C4-2B (cell line): ENCODE data around the gene TUBGCP6.

Source experiments
- H3K27ac ChIP-seq: fragments of 450-650 bp; 2 replicates; pipeline ENCODE4 v1.5.1; 2017
- ZFX ChIP-seq: fragments of 450-650 bp; IDR thresholded peaks from 2 replicates; pipeline ENCODE4 v1.6.1; 2017
- TF ChIP-seq, protein P1 (sequence below): fragments of 450-650 bp; conservative IDR thresholded peaks from 2 replicates; pipeline ENCODE4 v1.5.1; 2017; ENCODE audit warnings: mild to moderate bottlenecking

Gene TUBGCP6

DNA sequence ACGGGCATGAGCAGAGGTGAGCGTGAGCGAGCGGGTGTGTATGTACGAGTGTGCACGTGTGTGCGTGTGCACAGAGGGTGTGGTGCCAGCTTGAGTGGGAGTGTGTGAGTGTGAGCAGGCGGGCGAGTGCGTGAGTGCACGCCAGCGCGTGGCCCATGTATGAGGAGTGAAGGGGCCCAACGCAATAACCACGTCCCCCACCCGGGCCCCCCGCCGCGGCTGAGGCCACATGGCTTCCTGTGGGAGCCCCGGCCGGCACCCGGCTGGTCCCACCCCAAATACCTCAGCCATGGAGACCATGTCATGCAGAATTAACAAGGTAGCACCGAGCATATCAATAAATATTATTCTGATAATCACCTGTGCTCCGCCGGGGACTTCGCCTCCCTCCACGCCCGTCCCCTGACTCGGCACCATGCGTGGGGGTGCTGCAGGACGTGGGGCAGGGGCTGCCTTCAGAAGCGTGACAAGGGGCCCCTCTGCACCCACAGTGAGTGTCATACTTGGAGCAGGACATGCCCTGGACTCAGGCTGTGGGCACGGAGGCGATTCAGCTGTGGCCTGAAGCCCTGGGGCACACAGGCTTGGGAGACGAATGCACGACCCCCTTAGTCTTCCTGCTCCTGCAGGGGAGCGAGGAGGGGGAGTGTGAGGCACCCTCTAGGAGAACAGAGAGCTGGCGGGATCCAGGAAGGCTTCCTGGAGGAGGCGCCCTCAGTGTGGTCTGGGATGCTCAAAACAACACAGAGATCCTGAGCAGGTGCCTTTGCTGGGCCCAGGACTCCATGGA, 64.7 kb downstream of the TUBGCP6 start:
- TF ChIP-seq, protein P1, sequence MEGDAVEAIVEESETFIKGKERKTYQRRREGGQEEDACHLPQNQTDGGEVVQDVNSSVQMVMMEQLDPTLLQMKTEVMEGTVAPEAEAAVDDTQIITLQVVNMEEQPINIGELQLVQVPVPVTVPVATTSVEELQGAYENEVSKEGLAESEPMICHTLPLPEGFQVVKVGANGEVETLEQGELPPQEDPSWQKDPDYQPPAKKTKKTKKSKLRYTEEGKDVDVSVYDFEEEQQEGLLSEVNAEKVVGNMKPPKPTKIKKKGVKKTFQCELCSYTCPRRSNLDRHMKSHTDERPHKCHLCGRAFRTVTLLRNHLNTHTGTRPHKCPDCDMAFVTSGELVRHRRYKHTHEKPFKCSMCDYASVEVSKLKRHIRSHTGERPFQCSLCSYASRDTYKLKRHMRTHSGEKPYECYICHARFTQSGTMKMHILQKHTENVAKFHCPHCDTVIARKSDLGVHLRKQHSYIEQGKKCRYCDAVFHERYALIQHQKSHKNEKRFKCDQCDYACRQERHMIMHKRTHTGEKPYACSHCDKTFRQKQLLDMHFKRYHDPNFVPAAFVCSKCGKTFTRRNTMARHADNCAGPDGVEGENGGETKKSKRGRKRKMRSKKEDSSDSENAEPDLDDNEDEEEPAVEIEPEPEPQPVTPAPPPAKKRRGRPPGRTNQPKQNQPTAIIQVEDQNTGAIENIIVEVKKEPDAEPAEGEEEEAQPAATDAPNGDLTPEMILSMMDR, result no peak
- no peak overlapping the region for H3K27ac ChIP-seq

DNA sequence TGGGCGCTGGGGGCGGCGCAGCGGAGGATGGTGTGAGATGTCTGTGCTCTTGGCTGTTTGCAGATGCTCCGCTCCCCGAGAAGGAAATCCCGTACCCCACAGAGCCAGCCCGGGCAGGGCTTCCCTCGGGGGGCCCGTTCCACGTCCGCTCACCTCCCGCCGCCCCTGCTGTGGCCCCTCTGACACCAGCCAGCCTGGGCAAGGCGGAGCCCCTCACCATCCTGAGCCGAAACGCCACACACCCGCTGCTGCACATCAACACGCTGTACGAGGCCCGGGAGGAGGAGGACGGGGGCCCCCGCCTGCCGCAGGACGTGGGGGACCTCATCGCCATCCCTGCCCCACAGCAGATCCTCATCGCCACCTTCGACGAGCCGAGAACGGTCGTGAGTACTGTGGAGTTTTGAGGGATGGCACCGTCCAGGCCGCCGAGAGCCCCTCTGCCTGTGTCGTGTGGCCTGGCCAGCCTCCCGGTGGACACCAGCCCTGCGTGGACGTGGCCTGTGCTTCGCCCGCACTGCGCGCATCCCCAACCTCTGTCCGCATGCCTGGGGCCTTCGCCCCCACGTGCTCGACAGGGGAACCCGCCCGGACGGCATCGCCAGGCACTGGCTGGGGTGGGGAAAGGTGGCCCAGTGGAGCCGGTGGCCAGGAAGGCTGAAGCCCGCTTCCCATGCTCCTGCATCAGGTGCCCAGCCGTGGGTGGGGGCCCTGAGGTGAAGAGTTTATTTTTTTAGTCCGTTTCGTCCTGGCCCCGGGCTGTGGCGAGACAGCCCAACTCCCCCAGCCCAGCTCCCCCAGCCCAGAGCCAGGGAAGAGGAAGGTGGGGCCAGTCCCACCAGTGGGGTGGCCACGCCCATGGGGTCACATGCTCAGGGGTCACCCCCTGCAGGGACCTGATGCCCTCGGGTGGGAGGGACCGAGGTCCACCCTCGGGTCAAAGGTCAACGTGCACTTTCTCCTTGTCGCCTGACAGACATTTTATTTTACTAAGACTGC, 65.7 kb downstream of the TUBGCP6 start:
- H3K27ac ChIP-seq, result no peak overlapping the region
- no peak for TF ChIP-seq ZFX
- TF ChIP-seq, protein P1, result no peak

DNA sequence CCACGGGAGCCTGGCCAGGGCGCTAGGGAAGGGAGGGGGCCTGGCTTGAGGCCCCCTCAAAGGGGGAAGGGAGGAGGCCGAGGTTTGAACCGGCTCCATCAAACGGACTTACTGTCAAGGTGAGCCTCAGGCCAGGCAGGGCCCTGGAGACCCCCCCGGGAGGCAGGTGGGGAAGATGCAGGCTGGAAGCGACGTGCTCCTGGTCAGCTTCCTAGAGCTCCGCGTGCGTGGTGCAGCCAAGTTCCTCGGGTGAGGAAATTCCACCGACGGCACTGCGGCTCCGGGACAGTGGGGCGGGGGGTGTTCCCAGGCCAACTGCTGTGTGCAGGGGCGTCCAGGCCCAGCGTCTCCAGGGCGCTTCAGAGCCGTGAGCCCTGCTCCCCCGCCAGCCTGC, 66.4 kb downstream of the TUBGCP6 start:
- no peak overlapping the region for H3K27ac ChIP-seq
- TF ChIP-seq, protein P1, result no peak
- no peak for TF ChIP-seq ZFX

DNA sequence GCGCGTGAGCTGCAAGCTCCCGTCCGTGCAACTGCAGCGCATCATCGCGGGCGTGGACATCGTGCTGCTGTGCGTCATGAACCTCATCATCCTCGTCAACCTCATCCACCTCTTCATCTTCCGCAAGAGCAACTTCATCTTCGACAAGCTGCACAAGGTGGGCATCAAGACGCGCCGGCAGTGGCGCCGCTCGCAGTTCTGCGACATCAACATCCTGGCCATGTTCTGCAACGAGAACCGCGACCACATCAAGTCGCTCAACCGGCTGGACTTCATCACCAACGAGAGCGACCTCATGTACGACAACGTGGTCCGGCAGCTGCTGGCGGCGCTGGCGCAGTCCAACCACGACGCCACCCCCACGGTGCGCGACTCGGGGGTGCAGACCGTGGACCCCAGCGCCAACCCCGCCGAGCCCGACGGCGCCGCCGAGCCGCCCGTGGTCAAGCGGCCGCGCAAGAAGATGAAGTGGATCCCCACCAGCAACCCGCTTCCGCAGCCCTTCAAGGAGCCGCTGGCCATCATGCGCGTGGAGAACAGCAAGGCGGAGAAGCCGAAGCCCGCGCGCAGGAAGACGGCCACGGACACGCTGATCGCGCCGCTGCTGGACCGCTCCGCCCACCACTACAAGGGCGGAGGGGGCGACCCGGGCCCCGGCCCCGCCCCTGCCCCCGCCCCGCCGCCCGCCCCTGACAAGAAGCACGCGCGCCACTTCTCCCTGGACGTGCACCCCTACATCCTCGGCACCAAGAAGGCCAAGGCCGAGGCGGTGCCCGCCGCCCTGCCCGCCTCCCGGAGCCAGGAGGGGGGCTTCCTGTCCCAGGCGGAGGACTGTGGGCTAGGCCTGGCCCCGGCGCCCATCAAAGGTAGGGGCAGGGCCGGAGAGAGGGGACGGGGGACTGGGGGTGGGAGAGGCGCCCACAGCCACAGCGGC, 67.0 kb downstream of the TUBGCP6 start:
- H3K27ac ChIP-seq, result no peak overlapping the region

DNA sequence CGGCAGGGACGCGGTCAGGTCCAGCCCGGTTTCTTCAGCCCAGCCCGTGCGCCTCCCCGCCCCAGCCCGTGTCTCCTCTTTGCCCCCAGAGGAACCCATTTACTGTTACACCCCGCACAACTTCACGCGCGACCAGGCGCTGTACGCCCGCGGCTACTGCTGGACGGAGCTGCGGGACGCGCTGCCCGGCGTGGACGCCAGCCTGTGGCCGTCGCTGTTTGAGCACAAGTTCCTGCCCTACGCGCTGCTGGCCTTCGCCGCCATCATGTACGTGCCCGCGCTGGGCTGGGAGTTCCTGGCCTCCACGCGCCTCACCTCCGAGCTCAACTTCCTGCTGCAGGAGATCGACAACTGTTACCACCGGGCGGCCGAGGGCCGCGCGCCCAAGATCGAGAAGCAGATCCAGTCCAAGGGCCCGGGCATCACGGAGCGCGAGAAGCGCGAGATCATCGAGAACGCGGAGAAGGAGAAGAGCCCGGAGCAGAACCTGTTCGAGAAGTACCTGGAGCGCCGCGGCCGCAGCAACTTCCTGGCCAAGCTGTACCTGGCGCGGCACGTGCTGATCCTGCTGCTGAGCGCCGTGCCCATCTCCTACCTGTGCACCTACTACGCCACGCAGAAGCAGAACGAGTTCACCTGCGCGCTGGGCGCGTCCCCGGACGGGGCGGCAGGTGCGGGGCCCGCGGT, 67.8 kb downstream of the TUBGCP6 start:
- TF ChIP-seq ZFX, result no peak
- TF ChIP-seq, protein P1, result no peak
- no peak overlapping the region for H3K27ac ChIP-seq

More for the DNA sequence above, 67.0 kb downstream of the TUBGCP6 start:
- TF ChIP-seq, protein P1, result no peak
- TF ChIP-seq ZFX, result no peak
